Common myeloid progenitor, CD34-positive (primary cell): Measurements from ENCODE around the gene ADAMTS17.

ENCODE experiments used
- CTCF ChIA-PET: fragments of 350-600 bp; sonication (Branson Sonifier 250); formaldehyde crosslinking; loops from one replicate; lab custom pipeline; 2021; ENCODE audit warnings: antibody characterized with exemption; lab: Charles Lee
- POLR2A ChIA-PET: fragments of 350-600 bp; sonication (Branson Sonifier 250); formaldehyde crosslinking; loops from one replicate; lab custom pipeline; 2021; ENCODE audit warnings: antibody characterized with exemption; lab: Charles Lee
- DNase-seq, 3 donors: peaks; one replicate each; pipeline versions ENCODE4 v3.0.0 to v3.0.0-alpha.2; 2013
- H3K27ac ChIP-seq, 2 experiments: 1 replicate in 1 of 2; 2 replicates in 1 of 2; pipeline ENCODE4 v1.7.0; 2013; ENCODE audit warnings: inconsistent platforms in 2 of 2, low read length in 2 of 2, mild to moderate bottlenecking in 2 of 2, low read depth in 1 of 2, moderate library complexity in 1 of 2; ENCODE audit not compliant: severe bottlenecking in 2 of 2, insufficient read depth in 1 of 2, poor library complexity in 1 of 2
- H3K27me3 ChIP-seq, 5 experiments: replicated peaks in 2 of 5; 1 replicate in 3 of 5; 2 replicates in 2 of 5; pipeline versions ENCODE4 v1.6.1 to v1.7.0; 2013; ENCODE audit warnings: low read length in 4 of 5, mild to moderate bottlenecking in 2 of 5, moderate library complexity in 2 of 5, inconsistent platforms in 1 of 5; ENCODE audit not compliant: insufficient read depth in 5 of 5, control insufficient read depth in 4 of 5
- H3K36me3 ChIP-seq, 4 experiments: 1 replicate in 2 of 4; 2 replicates in 2 of 4; pipeline versions ENCODE4 v1.6.1 to v1.7.0; 2013; ENCODE audit warnings: low read length in 3 of 4, control low read depth in 1 of 4, mild to moderate bottlenecking in 1 of 4; ENCODE audit not compliant: control insufficient read depth in 4 of 4, insufficient read depth in 4 of 4
- H3K4me1 ChIP-seq, 4 experiments: 1 replicate in 3 of 4; 2 replicates in 1 of 4; pipeline versions ENCODE4 v1.6.1 to v1.7.1; 2013; ENCODE audit warnings: low read length in 3 of 4, mild to moderate bottlenecking in 3 of 4, control low read depth in 1 of 4, inconsistent platforms in 1 of 4, moderate library complexity in 1 of 4; ENCODE audit not compliant: control insufficient read depth in 4 of 4, insufficient read depth in 4 of 4; ENCODE audit errors: control extremely low read depth in 1 of 4
- H3K4me3 ChIP-seq, 7 experiments: 1 replicate in 4 of 7; 2 replicates in 3 of 7; pipeline versions ENCODE4 v1.5.1 to v1.7.0; 2013; ENCODE audit warnings: mild to moderate bottlenecking in 7 of 7, low read length in 6 of 7, moderate library complexity in 6 of 7, inconsistent platforms in 2 of 7, low read depth in 2 of 7, control low read depth in 1 of 7; ENCODE audit not compliant: insufficient read depth in 4 of 7, control insufficient read depth in 1 of 7; ENCODE audit errors: extremely low read depth in 1 of 7
- H3K9me3 ChIP-seq, 5 experiments: 1 replicate in 4 of 5; 2 replicates in 1 of 5; pipeline versions ENCODE4 v1.6.1 to v1.7.1; 2013; ENCODE audit warnings: low read length in 4 of 5, mild to moderate bottlenecking in 2 of 5, inconsistent platforms in 1 of 5, low read depth in 1 of 5, moderate library complexity in 1 of 5; ENCODE audit not compliant: control insufficient read depth in 4 of 5, insufficient read depth in 2 of 5; ENCODE audit errors: control extremely low read depth in 1 of 5
- WGBS: methylation state at CpG from one replicate; pipeline ENCODE4 v1.1.5; 2013; ENCODE audit not compliant: insufficient coverage; 5-methylcytosine and 5-hydroxymethylcytosine counted together

Gene ADAMTS17

DNA sequence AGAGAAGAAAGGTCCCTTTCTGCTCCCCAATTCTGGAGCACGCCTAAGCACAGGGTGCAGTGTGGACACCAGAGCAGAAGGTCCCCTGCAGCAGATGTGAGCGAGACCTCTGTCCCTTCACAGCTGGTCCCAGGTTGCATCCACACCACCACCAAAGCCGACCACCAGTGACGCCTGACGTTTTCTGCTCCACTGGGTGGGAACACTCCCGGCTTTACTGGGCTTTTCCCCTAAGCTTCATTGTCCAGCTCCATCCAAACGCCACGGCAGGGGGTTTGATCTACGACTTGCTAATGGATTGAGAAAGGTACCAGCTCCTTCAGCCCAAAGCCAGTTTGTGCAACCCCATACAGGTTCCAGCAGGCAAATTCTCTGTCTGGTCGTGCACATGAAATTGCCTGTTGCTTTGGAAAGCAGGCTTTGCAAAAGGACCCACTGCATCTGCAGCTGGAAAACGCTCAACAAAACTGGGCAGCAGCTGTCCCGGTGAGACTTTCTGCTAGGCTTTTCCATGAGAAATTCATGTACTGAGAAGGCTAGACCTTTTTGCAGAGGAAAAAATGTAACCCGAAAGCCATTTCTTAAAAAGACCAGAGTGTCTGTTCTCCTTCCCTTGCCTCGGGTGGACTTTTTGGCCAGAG is 31.1 kb downstream of the ADAMTS17 start:
- no peak for DNase-seq
- ChIA-PET POLR2A (no interaction called here), CTCF (no interaction called here)
- Histone ChIP-seq H3K9me3 (peaks cover 0 to 3% (median 0%) of the 10 kb centered on the region in 5 experiments), H3K4me3 (no peak overlapping the region), H3K27me3 (peaks cover 0 to 22% (median 0%) of the 10 kb centered on the region in 5 experiments), H3K4me1 (no peaks in the 10 kb centered on the region), H3K36me3 (no peaks in the 10 kb centered on the region), H3K27ac (no peak overlapping the region)
- 86% methylated on average over 10 of the region's 14 CpGs for WGBS

DNA sequence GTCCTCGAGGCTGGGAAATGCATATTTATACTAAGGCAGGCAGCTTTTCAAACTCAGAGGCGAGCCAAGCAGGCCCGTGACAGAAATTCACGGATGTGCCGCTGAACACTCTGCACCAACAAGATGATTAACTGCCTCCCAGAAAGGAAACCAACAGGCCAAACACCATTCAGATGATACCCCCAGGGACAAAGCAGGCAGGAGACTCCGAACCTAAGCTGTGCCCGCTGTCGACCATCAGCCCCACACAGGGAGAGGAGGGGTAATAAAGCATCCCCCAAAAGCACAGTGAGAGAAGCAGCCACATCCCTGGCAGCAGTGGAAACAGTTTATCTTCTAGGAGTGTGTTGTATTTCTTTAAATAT is 31.8 kb downstream of the ADAMTS17 start:
- no peaks in the 10 kb centered on the region for H3K4me1 ChIP-seq
- 12% methylated on average over 8 of the region's 8 CpGs for WGBS
- peaks cover 0 to 3% (median 0%) of the 10 kb centered on the region in 5 experiments for H3K9me3 ChIP-seq
- peaks cover 0 to 22% (median 0%) of the 10 kb centered on the region in 5 experiments for H3K27me3 ChIP-seq
- no peak for DNase-seq
- no peak overlapping the region for H3K27ac ChIP-seq
- H3K36me3 ChIP-seq: no peaks in the 10 kb centered on the region
- ChIA-PET CTCF (no interaction called here), POLR2A (no interaction called here)
- no peak overlapping the region for H3K4me3 ChIP-seq

DNA sequence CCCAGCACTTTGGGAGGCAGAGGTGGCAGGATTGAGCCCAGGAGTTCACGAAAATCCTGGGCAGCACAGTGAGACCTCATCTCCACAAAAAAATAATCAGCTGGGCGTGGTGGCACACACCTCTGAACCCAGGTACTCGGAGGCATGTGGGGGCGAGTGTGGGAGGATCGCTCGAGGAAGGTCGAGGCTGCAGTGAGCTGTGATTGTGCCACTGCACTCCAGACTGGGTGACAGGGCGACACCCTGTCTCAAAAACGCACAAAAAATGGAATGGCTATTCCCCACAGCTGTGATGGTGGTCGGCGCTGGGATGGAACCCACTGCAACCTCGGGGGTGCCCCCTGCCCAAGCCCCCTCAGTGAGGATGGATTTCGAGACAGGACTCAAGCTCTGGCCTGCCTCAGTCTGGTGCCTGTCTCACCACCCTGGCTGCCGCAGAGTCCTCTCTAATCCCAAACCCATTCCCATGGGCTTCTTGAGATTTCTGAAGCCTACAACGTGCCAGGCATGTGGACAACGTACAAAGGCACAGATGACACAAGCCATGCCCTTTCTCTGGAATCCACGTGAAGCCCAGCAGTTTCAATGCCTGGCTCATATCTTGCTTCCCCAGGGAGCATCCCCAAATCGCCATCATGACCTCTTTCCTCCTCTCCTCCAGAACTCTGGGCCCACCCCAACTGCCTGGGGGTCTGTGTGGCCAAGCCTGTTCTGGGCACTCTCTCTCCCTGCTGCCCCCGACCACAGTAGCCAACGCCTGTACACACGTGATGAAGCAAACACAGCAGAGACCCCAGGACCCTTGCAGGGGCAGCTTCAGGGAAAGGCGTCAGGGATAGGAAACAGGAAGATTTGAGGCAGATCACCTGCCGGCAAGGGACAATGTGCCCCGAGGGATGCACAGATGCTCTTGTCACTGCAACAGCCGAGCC is 32.4 kb downstream of the ADAMTS17 start:
- WGBS: 83% methylated on average over 24 of the region's 25 CpGs
- DNase-seq: no peak
- no peaks in the 10 kb centered on the region for H3K36me3 ChIP-seq
- H3K4me1 ChIP-seq: no peaks in the 10 kb centered on the region
- ChIA-PET CTCF (no interaction called here), POLR2A (no interaction called here)
- H3K9me3 ChIP-seq: peaks cover 0 to 3% (median 0%) of the 10 kb centered on the region in 5 experiments
- no peak overlapping the region for H3K27ac ChIP-seq
- peaks cover 0 to 22% (median 0%) of the 10 kb centered on the region in 5 experiments for H3K27me3 ChIP-seq
- no peak overlapping the region for H3K4me3 ChIP-seq

DNA sequence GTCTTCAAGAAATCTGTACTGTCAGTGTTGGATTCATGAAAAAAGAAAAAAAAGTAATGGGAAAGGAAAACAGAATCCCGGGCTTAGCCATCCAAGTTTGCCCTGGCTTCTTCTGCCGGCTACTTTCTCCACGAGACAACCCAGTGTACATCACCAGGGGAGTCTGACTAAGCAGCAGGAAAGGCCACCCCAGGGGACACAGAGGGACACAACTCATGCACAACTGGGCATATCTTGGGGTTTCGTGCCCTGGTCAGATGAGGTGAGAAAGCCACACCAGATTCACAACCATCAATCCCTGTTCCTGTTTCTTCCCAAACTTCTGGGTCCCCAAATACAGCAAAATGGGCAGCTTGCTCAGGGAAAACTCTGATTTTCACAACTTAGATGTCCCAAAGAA is 33.2 kb downstream of the ADAMTS17 start:
- H3K4me1 ChIP-seq: no peaks in the 10 kb centered on the region
- ChIA-PET POLR2A (no interaction called here), CTCF (no interaction called here)
- no peaks in the 10 kb centered on the region for H3K36me3 ChIP-seq
- H3K4me3 ChIP-seq: no peak overlapping the region
- DNase-seq: no peak
- H3K27ac ChIP-seq: no peak overlapping the region
- H3K27me3 ChIP-seq: peaks cover 0 to 22% (median 0%) of the 10 kb centered on the region in 5 experiments
- peaks cover 0 to 3% (median 0%) of the 10 kb centered on the region in 5 experiments for H3K9me3 ChIP-seq
- 88% methylated on average over 4 of the region's 4 CpGs for WGBS

DNA sequence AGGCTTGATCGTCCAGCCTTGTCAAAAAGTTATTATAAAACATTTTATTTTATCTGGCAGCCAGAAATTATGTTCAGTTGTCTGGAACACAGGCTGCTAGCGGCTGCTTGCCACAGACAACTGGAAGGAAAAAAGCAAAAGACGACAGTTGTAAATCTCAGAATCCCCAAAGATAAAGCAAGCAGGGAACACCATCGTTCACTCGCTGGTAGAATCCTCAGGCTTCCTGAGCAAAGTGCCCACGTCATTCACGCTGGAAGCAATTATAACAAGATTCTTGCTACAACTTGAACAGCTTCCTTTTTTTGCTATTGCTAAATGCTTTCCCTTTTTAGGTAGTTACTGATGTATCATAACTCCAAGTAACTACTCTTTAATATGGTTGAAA is 33.6 kb downstream of the ADAMTS17 start:
- Histone ChIP-seq H3K36me3 (no peaks in the 10 kb centered on the region), H3K4me1 (no peaks in the 10 kb centered on the region), H3K27me3 (peaks cover 0 to 22% (median 0%) of the 10 kb centered on the region in 5 experiments), H3K27ac (no peak overlapping the region), H3K9me3 (peaks cover 0 to 3% (median 0%) of the 10 kb centered on the region in 5 experiments), H3K4me3 (no peak overlapping the region)
- DNase-seq: no peak
- WGBS: 30% methylated on average over 7 of the region's 7 CpGs
- ChIA-PET POLR2A (no interaction called here), CTCF (interaction anchor here (0.7 kb wide), 1 partner anchor 15 kb away, joined by 3 read pairs; no protein-coding TSS in a partner anchor)

DNA sequence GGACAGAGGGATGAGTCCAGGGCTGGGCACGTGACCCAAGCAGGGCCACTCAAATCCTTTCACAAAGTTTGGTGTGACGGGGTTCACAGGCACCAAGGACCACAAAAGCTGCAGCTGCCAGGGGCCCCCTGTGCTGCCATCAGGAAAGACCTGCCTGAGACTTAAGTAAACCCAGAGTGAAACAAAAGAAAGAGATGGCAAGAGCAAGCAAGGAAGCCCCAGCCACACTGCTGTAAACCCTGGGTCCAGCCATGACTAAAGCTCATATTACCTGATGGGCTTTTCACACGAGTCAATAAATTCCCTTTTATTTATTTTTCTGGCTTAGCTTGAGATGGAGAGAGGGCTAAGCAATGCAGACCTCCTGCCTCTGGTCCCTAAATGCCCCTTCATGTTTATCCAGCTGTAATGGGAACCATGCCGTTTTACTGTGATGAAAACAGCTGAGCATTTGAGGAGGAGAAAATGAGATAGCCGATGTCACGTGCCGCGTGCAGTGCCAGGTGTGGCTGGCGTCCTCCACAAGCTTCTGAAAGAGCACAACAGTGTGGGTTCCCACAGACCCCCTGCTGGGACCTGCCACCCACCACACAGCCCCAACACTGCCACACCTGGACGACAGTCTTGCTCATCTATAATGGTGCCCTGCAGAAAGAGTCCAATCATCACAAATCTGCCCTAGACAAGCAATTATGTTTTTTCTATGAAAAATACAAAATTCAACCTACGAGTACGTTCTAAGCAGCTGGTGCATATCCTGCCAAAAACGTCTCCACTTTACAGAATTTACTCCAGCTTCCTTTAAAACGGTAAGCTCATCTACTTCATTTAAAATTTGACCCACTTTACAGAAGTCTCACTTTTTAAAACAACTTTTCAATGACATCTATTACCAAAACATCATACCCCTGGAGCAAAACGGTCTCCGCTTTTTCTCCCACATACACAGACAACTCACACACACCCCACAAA is 34.2 kb downstream of the ADAMTS17 start:
- H3K4me1 ChIP-seq: no peaks in the 10 kb centered on the region
- H3K9me3 ChIP-seq: peaks cover 0 to 2% (median 0%) of the 10 kb centered on the region in 5 experiments
- H3K36me3 ChIP-seq: no peaks in the 10 kb centered on the region
- no peak overlapping the region for H3K4me3 ChIP-seq
- no peak for DNase-seq
- WGBS: 82% methylated on average over 12 of the region's 16 CpGs
- H3K27ac ChIP-seq: no peak overlapping the region
- CTCF ChIA-PET: interaction anchor here (0.7 kb wide), 1 partner anchor 14 kb away, joined by 3 read pairs; no protein-coding TSS in a partner anchor
- POLR2A ChIA-PET: no interaction called here
- H3K27me3 ChIP-seq: peaks cover 0 to 22% (median 0%) of the 10 kb centered on the region in 5 experiments
